SKM-1 treated with dmso at 0.1 percent for 144 hours (cell line): ENCODE measurements around the gene ANKS1A.
"Not testable (repeated sequence)": the region's sequence is repeated elsewhere in the genome, so short reads cannot be mapped to it uniquely, and the experiment has no call there.

Experiments used
- DNase-seq: peaks from one replicate; lab custom pipeline; 2025; ENCODE audit not compliant: unreplicated experiment; lab: John Stamatoyannopoulos, UW

ANKS1A gene

GRCh38 chr6:34877869-34878485 lies 11.1 kb upstream of the ANKS1A start:
- no peak for DNase-seq

- DNase-seq, result not testable (repeated sequence)
These were observed 5.0 kb upstream of the ANKS1A start for GRCh38 chr6:34884073-34884472.

DNA sequence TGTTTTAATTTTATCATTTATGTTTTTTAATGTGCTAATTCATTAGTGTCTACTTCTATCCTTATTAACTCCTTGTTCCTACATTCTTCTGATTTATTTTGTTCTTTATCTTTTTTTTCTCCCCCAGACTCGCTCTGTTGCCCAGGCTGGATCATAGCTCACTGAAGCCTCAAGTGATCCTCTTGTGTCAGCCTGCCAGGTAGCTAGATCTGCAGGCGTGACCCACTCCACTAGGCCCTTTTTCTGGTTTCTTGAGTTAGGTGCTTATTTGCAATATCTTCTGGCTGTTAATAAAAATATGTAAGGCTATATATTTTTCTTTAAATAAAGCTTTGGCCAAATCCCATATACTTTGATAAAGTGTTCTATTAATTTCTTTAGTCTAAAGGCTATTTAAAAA lies 4.1 kb upstream of the ANKS1A start:
- no peak for DNase-seq

GRCh38 chr6:34885837-34886236 lies 3.2 kb upstream of the ANKS1A start:
- not testable (repeated sequence) for DNase-seq

- peak; percentile 86 for DNase-seq
These were observed 1.1 kb upstream of the ANKS1A start, which contains the start of gene TAF11 for GRCh38 chr6:34887753-34888513. Gene TAF11, minus strand, starts transcription at chr6:34888042. Its CDS starts 85 bp downstream, at chr6:34887957.

DNA sequence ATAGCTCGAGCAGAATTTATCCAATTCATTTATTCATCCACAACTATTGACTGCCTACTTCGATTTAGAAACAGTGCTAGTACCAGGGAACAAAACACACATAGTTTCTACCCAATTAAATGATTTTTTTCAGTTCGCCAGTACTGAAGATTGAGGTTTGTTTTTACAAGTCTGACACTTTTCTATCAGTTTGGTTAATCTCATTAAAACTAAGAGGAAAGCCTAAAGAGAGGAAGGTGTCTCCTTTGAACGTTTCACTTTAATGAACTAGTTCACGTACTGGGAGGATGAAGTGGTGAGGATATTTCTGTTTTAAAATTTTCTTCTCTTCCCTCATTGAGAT lies 570 bp upstream of the ANKS1A start:
- no peak for DNase-seq

DNA sequence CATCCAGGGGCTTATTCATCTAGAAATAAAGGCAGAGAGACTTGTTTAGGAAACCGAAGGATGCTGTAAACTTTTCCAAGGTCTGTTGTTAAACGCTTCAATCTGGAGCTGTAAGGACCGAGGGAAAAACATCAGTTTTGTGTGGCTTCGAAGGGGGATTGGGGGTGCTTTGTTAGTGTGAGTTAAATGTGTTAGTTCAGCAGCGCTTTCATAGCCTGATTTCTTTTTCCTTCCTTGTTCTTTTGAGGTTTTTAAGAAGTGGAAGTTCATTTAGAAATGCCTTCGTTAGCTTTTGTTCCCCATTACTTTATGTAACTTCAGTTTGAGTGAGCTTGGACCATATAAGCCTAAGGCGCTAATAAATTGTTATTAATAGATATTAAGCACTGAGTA lies 1.5 kb downstream of the ANKS1A start:
- DNase-seq, result peak; percentile 49

DNA sequence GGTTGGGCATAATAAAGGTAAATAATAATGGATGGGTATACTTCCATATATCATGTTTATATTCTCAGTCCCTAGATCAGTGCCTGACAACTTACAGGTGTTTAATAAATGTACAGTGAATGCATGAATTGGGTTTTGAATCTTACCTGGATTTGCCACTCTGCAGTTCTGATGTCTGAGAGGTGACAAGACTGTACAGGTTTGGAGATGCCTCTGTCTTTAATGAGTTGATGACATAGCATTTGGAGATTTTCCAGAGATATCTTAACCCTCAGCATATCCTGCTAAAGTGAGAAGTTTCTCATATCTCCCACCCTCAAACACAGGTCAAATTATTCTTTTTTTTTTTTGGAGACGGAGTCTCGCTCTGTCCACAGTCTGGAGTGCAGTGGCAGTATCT lies 2.2 kb downstream of the ANKS1A start:
- no peak for DNase-seq

- no peak for DNase-seq
These were observed 5.6 kb downstream of the ANKS1A start for GRCh38 chr6:34894693-34895092.

DNA sequence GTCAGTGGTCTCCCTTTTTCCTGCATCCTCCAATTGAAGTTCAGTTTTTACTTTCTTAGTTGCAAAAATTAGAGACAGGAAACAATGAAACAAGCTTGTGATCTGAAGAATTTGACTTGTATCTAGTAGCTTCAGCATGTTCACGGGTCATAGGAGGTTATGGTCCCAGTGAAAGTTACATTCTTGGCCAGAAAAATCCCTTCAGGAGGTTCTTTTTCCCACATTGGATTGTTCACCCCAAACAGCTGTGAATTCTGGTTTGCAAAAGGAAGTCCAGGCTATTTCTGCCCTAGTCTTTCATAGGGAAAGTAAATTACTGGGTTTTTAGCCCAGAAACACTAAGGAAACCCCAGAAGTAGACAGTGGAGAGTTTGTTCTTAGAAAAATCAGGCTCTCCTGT lies 8.1 kb downstream of the ANKS1A start:
- no peak for DNase-seq

- no peak for DNase-seq
These were observed 8.7 kb downstream of the ANKS1A start for GRCh38 chr6:34897716-34898115.

DNA sequence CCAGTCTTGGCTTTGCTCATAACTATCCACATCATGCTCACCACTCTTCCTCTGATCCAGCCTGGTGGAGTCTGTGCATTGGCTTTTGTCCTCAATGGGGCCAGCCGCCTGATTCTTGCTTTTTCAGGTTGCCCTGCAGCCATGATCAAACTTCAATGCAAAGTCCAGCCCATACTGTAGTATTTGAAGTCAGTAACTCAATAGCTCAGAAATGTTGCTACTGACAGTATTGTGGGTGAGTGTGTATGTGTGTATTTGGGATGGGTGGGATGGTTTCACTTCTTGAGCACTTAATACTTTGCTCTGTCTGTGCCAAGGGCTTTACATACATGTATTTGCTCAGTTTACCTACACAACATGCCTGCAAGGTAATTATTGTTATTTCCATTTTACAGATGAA lies 10.7 kb downstream of the ANKS1A start:
- DNase-seq, result not testable (repeated sequence)

DNA sequence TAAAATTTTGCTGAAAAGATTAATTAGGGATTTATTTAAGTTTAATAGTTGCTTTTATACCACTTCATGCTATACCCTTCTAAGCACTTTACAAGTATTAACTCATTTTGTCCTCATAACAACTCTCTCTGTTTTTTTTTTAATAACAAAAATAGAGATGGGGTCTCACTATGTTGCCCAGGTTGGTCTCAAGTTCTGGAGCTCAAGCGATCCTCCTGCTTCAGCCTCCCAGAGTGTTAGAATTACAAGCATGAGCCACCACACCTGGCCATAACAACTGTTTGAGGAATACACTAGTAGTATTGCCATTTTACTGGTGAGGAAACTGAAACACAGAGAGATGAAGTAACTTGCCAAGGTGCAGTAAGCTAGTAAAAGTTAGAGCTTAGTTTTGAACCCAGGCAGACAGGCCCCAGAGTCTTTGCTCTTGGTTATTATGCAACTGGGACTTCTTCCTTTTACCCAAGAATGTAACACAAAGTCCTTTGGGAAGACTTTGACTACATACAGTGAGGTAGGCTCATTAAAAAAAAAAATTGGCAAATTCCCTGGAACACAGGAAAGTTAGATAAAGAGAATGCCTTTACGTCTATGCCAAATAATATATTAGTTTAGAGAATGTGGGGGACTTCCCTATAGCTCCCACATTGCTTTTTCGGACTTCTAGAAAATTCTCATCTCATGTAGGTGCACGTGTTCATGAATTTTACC lies 11.4 kb downstream of the ANKS1A start:
- DNase-seq, result no peak

DNA sequence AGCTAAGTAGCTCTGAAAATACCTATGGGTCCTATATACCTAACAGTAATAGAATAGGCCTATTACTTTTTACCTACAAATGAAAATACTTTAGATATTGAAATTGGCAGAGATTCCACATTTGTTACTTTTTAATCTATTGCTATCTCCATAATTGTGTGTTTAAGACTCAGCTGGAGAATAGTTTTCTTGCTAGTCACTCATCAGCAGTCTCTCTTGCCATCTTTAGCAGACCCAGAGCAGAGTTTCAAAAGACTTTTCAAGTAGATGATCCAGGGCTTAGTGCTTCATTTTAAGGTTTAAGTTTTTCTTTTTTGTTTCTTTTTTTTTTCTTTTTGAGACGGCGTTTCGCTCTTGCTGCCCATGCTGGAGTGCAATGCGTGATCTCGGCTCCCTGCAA lies 12.9 kb downstream of the ANKS1A start:
- no peak for DNase-seq

DNA sequence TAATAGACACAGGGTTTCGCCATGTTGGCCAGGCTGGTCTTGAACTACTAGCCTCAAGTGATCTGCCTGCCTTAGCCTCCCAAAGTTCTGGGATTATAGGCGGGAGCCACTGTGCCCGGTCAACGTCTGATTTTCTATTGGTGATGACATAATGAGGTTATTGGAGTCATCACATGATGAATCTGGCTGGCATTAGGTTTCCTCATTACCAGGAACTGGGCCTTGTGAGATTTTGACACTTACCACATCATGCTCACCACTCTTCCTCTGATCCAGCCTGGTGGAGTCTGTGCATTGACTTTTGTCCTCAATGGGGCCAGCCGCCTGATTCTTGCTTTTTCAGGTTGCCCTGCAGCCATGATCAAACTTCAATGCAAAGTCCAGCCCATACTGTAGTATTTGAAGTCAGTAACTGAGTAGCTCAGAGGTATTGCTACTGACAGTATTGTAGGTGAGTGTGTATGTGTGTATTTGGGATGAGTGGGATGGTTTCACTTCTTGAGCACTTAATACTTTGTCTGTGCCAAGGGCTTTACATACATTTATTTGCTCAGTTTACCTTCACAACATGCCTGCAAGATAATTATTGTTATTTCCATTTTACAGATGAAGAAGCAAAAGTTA lies 16.0 kb downstream of the ANKS1A start:
- DNase-seq, result no peak

GRCh38 chr6:34906826-34907225 lies 17.8 kb downstream of the ANKS1A start:
- no peak for DNase-seq

- no peak for DNase-seq
These were observed 19.1 kb downstream of the ANKS1A start for GRCh38 chr6:34908194-34908593.

GRCh38 chr6:34909320-34909883 lies 20.3 kb downstream of the ANKS1A start:
- DNase-seq, result no peak

- DNase-seq, result no peak
These were observed 22.8 kb downstream of the ANKS1A start for GRCh38 chr6:34911822-34912221.

- peak; percentile 27 for DNase-seq
These were observed 23.8 kb downstream of the ANKS1A start for GRCh38 chr6:34912715-34913464.

GRCh38 chr6:34914358-34914757 lies 25.3 kb downstream of the ANKS1A start:
- DNase-seq, result no peak
